Peyer's patch (tissue), 4 donors: ENCODE results near the gene EXOC4. TPM values are rescaled to one million over a fixed set of nuclear protein-coding genes. Genes with fewer than 3 reads are reported as not detected.

Experiments used
- DNase-seq, 3 donors: peaks; one replicate each; pipeline ENCODE4 v3.0.0-alpha.2; 2017 to 2019
- H3K27ac ChIP-seq, 4 donors: fragments of 200-600 bp; sonication (generic); one replicate each; pipeline ENCODE4 v1.5.1; 2016 to 2019
- H3K27me3 ChIP-seq, 2 donors: fragments of 200-600 bp; sonication (generic); one replicate each; pipeline ENCODE4 v1.5.1; 2019
- H3K36me3 ChIP-seq, 3 donors: fragments of 200-600 bp; sonication (generic); one replicate each; pipeline ENCODE4 v1.5.1; 2016 to 2019
- H3K4me1 ChIP-seq, 4 donors: fragments of 200-600 bp; sonication (generic); one replicate each; pipeline ENCODE4 v1.5.1; 2016 to 2019
- H3K4me3 ChIP-seq, 4 donors: fragments of 200-600 bp; sonication (generic); 1 replicate in 3 of 4; 2 replicates in 1 of 4; pipeline ENCODE4 v1.5.1; 2016 to 2019; ENCODE audit warnings: mild to moderate bottlenecking in 1 of 4
- H3K9me3 ChIP-seq, 4 donors: fragments of 200-600 bp; sonication (generic); one replicate each; pipeline ENCODE4 v1.5.1; 2016 to 2019; ENCODE audit warnings: mild to moderate bottlenecking in 1 of 4
- CTCF ChIP-seq, 6 experiments: fragments of 450-650 bp in 4 of 6; fragments of 200-600 bp in 2 of 6; sonication (generic) in 1 of 6; IDR thresholded peaks; one replicate each; pipeline ENCODE4 v1.5.1; 2017 to 2019; ENCODE audit warnings: antibody characterized with exemption in 6 of 6, mild to moderate bottlenecking in 3 of 6, moderate library complexity in 1 of 6
- POLR2A ChIP-seq, 2 donors: fragments of 450-650 bp; IDR thresholded peaks; one replicate each; pipeline ENCODE4 v1.5.1; 2017; ENCODE audit warnings: antibody characterized with exemption in 2 of 2, mild to moderate bottlenecking in 2 of 2, moderate library complexity in 2 of 2
- total RNA-seq, 4 donors: library from RNA; depleted of rRNA; stranded (reverse); fragments of >200 nt; gene quantifications; one replicate each; pipeline ENCODE4 v1.1.0, GENCODE V29; 2016

EXOC4 gene
- total RNA-seq, 4 donors from 2014 or later = 128 to 502 (median 141) TPM

GRCh38 chr7:133871757-133872156, 618.9 kb downstream of the EXOC4 start:
- no peak for TF ChIP-seq CTCF (IDR thresholded peaks at IDR 0.05)
- TF ChIP-seq POLR2A (IDR thresholded peaks at IDR 0.05) = no peak
- no peak for DNase-seq
- Histone ChIP-seq H3K9me3 (no peaks in the 10 kb centered on the region), H3K36me3 (no peaks in the 10 kb centered on the region), H3K4me3 (no peak overlapping the region), H3K4me1 (no peaks in the 10 kb centered on the region), H3K27me3 (no peaks in the 10 kb centered on the region), H3K27ac (no peak overlapping the region)

- no peaks in the 10 kb centered on the region for H3K36me3 ChIP-seq
Observed at GRCh38 chr7:133873187-133873586, 620.3 kb downstream of the EXOC4 start.

GRCh38 chr7:133873631-133874030, 620.8 kb downstream of the EXOC4 start:
- DNase-seq = no peak
- Histone ChIP-seq H3K9me3 (no peaks in the 10 kb centered on the region), H3K4me1 (no peaks in the 10 kb centered on the region), H3K36me3 (no peaks in the 10 kb centered on the region), H3K4me3 (no peak overlapping the region), H3K27ac (no peak overlapping the region), H3K27me3 (no peaks in the 10 kb centered on the region)
- TF ChIP-seq POLR2A (IDR thresholded peaks at IDR 0.05) = no peak
- TF ChIP-seq CTCF (IDR thresholded peaks at IDR 0.05) = no peak

More at GRCh38 chr7:133873187-133873586, 620.3 kb downstream of the EXOC4 start:
- no peak for TF ChIP-seq POLR2A (IDR thresholded peaks at IDR 0.05)
- TF ChIP-seq CTCF (IDR thresholded peaks at IDR 0.05) = no peak
- Histone ChIP-seq H3K9me3 (no peaks in the 10 kb centered on the region), H3K27ac (no peak overlapping the region), H3K27me3 (no peaks in the 10 kb centered on the region), H3K4me3 (no peak overlapping the region), H3K4me1 (no peaks in the 10 kb centered on the region)
- DNase-seq = no peak

GRCh38 chr7:133883591-133883990, 630.7 kb downstream of the EXOC4 start:
- Histone ChIP-seq H3K4me1 (no peaks in the 10 kb centered on the region), H3K27ac (no peak overlapping the region), H3K9me3 (no peaks in the 10 kb centered on the region), H3K27me3 (no peaks in the 10 kb centered on the region), H3K36me3 (no peaks in the 10 kb centered on the region), H3K4me3 (no peak overlapping the region)
- DNase-seq = no peak
- TF ChIP-seq POLR2A (IDR thresholded peaks at IDR 0.05) = no peak
- TF ChIP-seq CTCF (IDR thresholded peaks at IDR 0.05) = no peak

GRCh38 chr7:133885213-133885612, 632.3 kb downstream of the EXOC4 start:
- no peaks in the 10 kb centered on the region for H3K4me1 ChIP-seq
- DNase-seq = no peak
- H3K27ac ChIP-seq = no peak overlapping the region
- H3K4me3 ChIP-seq = no peak overlapping the region
- H3K36me3 ChIP-seq = no peaks in the 10 kb centered on the region
- H3K27me3 ChIP-seq = no peaks in the 10 kb centered on the region
- H3K9me3 ChIP-seq = no peaks in the 10 kb centered on the region
- TF ChIP-seq CTCF (IDR thresholded peaks at IDR 0.05) (no peak), POLR2A (IDR thresholded peaks at IDR 0.05) (no peak)

- no peaks in the 10 kb centered on the region for H3K9me3 ChIP-seq
- H3K36me3 ChIP-seq = no peaks in the 10 kb centered on the region
- TF ChIP-seq POLR2A (IDR thresholded peaks at IDR 0.05) = no peak
- TF ChIP-seq CTCF (IDR thresholded peaks at IDR 0.05) = no peak
- no peaks in the 10 kb centered on the region for H3K27me3 ChIP-seq
- DNase-seq = no peak
- no peak overlapping the region for H3K27ac ChIP-seq
- no peak overlapping the region for H3K4me3 ChIP-seq
- no peaks in the 10 kb centered on the region for H3K4me1 ChIP-seq
Observed at GRCh38 chr7:133886086-133886485, 633.2 kb downstream of the EXOC4 start.
